Uterus (tissue), 4 donors: ENCODE data around the gene MTX1. TPM values are rescaled to one million over a fixed set of nuclear protein-coding genes. Genes with fewer than 3 reads are reported as not detected.

ENCODE experiments used
- DNase-seq, 2 donors: peaks; one replicate each; pipeline ENCODE4 v3.0.0-alpha.2; 2019 to 2020
- H3K27ac ChIP-seq, 2 donors: fragments of 200-600 bp; sonication (generic); 1 replicate in 1 of 2; 2 replicates in 1 of 2; pipeline ENCODE4 v1.5.1; 2016 to 2018
- H3K27me3 ChIP-seq, 2 donors: fragments of 200-600 bp; sonication (generic); one replicate each; pipeline ENCODE4 v1.5.1; 2018 to 2019; ENCODE audit warnings: control low read depth in 1 of 2
- H3K36me3 ChIP-seq, 2 donors: fragments of 200-600 bp; sonication (generic); one replicate each; pipeline ENCODE4 v1.5.1; 2019; ENCODE audit warnings: control low read depth in 1 of 2
- H3K4me1 ChIP-seq, 2 donors: fragments of 200-600 bp; sonication (generic); one replicate each; pipeline ENCODE4 v1.5.1; 2018 to 2019; ENCODE audit warnings: control low read depth in 1 of 2
- H3K4me3 ChIP-seq, 2 donors: fragments of 200-600 bp; sonication (generic); 1 replicate in 1 of 2; 2 replicates in 1 of 2; pipeline ENCODE4 v1.5.1; 2018 to 2019; ENCODE audit warnings: mild to moderate bottlenecking in 1 of 2
- H3K9me3 ChIP-seq, 2 donors: fragments of 200-600 bp; sonication (generic); one replicate each; pipeline ENCODE4 v1.5.1; 2019; ENCODE audit warnings: control low read depth in 1 of 2
- POLR2A ChIP-seq, 2 donors: fragments of 450-650 bp; IDR thresholded peaks; one replicate each; pipeline ENCODE4 v1.6.1; 2016; ENCODE audit warnings: antibody characterized with exemption in 2 of 2, mild to moderate bottlenecking in 1 of 2, moderate library complexity in 1 of 2
- intact Hi-C: fragments of 100-400 bp; cut with DNase I; formaldehyde crosslinking; loops from one replicate; pipeline ENCODE4 v1.15.1; 2023; ENCODE audit warnings: low total_unique reads
- total RNA-seq, 4 donors: library from RNA; depleted of rRNA in 3 of 4; stranded (reverse); fragments of >200 nt in 3 of 4; gene quantifications; one replicate each; pipeline versions ENCODE4 v1.1.0 to v1.2.4, GENCODE V29; 2014 to 2023
- TF ChIP-seq, protein P1 (sequence below), 4 experiments: fragments of 200-600 bp in 2 of 4; fragments of 450-650 bp in 2 of 4; sonication (generic) in 2 of 4; IDR thresholded peaks; one replicate each; pipeline ENCODE4 v1.5.1; 2016 to 2019; ENCODE audit warnings: antibody characterized with exemption in 4 of 4, mild to moderate bottlenecking in 2 of 4, moderate library complexity in 1 of 4
- donor health status: DM: yes; HTN: yes; CAD: no.

Gene MTX1
- total RNA-seq, 4 donors from 2014 or later: 9.7 to 62.4 (median 26.0) TPM

DNA sequence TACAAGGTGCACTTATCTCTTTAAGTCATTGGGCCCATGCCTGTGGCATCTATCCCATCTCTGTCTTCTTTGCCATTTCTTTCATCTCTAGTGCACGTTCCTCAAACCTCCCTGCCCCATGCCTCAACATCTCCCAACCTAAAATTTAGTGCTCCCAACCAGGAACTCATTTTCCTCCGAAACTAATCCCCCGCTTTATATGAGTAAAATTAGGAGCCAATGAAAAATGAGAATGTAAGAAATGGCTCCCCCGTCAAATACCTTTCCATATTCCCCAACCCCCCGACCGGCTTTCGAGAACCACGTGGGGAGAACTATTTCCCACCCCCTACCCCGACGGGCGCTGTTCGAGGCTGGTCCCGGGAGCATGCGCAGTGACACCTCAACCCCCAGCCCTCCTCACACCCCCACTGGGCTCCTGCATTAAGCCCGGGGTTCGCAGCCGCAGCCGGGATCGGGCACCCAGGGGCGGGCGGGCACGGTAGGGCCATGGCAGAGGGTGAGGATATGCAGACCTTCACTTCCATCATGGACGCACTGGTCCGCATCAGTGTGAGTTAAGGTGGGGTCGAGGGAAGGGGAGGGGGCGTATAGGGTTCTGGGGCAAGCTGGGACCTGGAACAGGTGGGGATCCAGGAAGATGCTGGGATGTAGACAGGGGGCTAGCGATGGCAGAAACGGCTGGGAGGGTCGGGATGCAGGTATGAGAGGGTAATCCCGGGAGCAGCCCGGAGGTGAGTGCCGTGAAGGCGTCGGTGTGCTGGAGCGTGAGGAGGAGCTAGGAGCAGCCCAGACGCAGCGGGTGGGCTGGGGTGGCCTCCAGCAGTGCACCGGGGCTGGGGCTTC lies 34.8 kb upstream of the MTX1 start, which contains the start of gene TRIM46:
Gene TRIM46 (plus strand): TSS at position 372 of the 846 bp plus-strand sequence. CDS start 118 bp downstream, at position 490.
- Histone ChIP-seq H3K27me3 (no peaks in the 10 kb centered on the region), H3K36me3 (no peaks in the 10 kb centered on the region), H3K9me3 (no peaks in the 10 kb centered on the region), H3K4me1 (peaks cover 0 to 4% of the 10 kb centered on the region in 2 donors), H3K27ac (peak within 1 kb of the TSS; percentile 89 to 95), H3K4me3 (peak within 1 kb of the TSS; percentile 79 to 90)
- intact Hi-C loops: no loop called here
- DNase-seq: no peak
- no peak for TF ChIP-seq POLR2A (IDR thresholded peaks at IDR 0.05)
- TF ChIP-seq, protein P1, sequence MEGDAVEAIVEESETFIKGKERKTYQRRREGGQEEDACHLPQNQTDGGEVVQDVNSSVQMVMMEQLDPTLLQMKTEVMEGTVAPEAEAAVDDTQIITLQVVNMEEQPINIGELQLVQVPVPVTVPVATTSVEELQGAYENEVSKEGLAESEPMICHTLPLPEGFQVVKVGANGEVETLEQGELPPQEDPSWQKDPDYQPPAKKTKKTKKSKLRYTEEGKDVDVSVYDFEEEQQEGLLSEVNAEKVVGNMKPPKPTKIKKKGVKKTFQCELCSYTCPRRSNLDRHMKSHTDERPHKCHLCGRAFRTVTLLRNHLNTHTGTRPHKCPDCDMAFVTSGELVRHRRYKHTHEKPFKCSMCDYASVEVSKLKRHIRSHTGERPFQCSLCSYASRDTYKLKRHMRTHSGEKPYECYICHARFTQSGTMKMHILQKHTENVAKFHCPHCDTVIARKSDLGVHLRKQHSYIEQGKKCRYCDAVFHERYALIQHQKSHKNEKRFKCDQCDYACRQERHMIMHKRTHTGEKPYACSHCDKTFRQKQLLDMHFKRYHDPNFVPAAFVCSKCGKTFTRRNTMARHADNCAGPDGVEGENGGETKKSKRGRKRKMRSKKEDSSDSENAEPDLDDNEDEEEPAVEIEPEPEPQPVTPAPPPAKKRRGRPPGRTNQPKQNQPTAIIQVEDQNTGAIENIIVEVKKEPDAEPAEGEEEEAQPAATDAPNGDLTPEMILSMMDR (IDR thresholded peaks at IDR 0.05): no peak

DNA sequence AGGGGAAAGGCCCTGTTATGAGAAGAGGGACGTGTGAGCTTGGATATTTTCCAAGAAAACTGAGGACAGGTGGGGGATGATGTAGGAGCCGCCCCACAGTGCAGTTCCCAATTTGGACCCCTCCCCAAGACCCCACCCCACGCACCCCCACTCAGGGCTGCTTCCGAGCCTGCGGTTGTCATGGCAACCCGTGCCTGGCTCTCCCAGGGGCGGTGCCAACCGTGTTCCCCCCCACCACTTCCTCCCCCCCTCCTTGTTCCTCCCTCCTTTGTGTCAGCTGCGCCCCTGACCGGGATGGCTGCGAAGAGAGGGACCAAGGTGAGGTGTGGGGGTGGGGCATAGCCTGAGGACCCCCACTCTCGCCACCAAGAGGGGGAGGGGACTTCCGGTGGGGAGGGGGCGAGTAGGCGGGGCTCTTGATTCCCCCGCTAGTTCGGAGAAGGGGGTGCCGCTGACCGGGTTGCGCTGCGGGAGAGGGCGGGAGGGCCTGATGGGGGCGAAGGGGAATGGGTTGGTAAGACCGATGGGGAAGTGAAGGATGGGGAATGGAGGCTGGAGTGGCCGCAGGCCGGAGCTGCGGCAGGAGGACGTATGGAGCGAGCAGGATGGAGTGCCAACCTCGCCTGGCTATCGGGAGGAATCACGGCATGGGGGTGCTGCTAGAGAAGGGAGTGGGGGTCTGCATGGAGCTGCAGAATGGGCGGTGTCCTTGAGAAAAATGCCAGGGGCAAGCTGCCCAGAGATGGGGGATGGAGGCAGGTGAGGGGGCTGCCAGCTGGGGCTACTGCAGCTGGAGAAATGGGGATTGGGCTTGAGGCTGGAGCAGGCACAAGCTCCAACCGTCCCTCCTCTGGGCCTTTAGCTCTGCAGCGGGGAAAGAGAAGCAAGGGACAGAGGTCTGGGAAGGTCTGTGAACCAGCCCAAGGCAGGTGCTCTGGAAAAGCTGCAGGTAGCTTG lies 33.9 kb upstream of the MTX1 start:
- Histone ChIP-seq H3K27me3 (no peaks in the 10 kb centered on the region), H3K9me3 (no peaks in the 10 kb centered on the region), H3K4me3 (peak overlapping the region; percentile 79 to 90), H3K4me1 (peaks cover 0 to 4% of the 10 kb centered on the region in 2 donors), H3K27ac (peak overlapping the region; percentile 46 to 95), H3K36me3 (no peaks in the 10 kb centered on the region)
- TF ChIP-seq POLR2A (IDR thresholded peaks at IDR 0.05): no peak
- TF ChIP-seq, protein P1 (IDR thresholded peaks at IDR 0.05): no peak
- no peak for DNase-seq
- intact Hi-C loops: loop anchor here (5.0 kb wide), 1 partner anchor 53 kb away; no protein-coding TSS in a partner anchor

DNA sequence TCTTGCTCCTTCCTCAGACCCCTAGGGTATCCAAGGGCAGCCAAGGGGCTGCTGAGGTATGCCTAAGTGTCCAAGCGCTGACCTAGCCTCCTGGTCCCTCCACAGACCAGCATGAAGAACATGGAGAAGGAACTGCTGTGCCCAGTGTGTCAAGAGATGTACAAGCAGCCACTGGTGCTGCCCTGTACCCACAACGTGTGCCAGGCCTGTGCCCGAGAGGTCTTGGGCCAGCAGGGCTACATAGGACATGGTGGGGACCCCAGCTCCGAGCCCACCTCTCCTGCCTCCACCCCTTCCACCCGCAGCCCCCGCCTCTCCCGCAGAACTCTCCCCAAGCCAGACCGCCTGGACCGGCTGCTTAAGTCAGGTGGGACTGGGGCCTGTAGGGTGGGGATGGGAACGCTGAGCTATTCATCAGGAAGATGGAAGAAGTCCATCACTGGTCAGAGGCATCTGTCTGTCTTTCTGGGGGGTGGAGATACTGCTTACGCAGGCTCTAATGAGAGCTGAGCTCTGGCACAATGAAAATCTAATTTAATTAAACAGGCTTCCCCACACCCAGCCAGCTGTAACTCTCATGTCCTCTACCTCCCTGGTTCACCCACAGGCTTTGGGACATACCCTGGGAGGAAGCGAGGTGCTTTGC lies 33.1 kb upstream of the MTX1 start:
- Histone ChIP-seq H3K27me3 (no peaks in the 10 kb centered on the region), H3K27ac (no peak overlapping the region), H3K4me1 (peaks cover 0 to 4% of the 10 kb centered on the region in 2 donors), H3K36me3 (no peaks in the 10 kb centered on the region), H3K9me3 (no peaks in the 10 kb centered on the region), H3K4me3 (no peak overlapping the region)
- intact Hi-C loops: loop anchor here (5.0 kb wide), 1 partner anchor 52 kb away; no protein-coding TSS in a partner anchor
- no peak for DNase-seq
- TF ChIP-seq, protein P1 (IDR thresholded peaks at IDR 0.05): no peak
- no peak for TF ChIP-seq POLR2A (IDR thresholded peaks at IDR 0.05)

GRCh38 chr1:155175927-155176371 lies 32.5 kb upstream of the MTX1 start:
- no peaks in the 10 kb centered on the region for H3K36me3 ChIP-seq
- peaks cover 0 to 4% of the 10 kb centered on the region in 2 donors for H3K4me1 ChIP-seq
- peak in 1 of 2 donors; percentile 25 for DNase-seq
- TF ChIP-seq, protein P1 (IDR thresholded peaks at IDR 0.05): no peak
- no peak for TF ChIP-seq POLR2A (IDR thresholded peaks at IDR 0.05)
- H3K4me3 ChIP-seq: no peak overlapping the region
- H3K27ac ChIP-seq: no peak overlapping the region
- no peaks in the 10 kb centered on the region for H3K9me3 ChIP-seq
- H3K27me3 ChIP-seq: no peaks in the 10 kb centered on the region
- intact Hi-C loops: loop anchor here (5.0 kb wide), 1 partner anchor 51 kb away; no protein-coding TSS in a partner anchor
